Chondrocyte (in vitro differentiated cells): Measurements from ENCODE around the gene KLF3. TPM values are rescaled to one million over a fixed set of nuclear protein-coding genes. Genes with fewer than 3 reads are reported as not detected.

Experiments used
- DNase-seq: peaks from one replicate; pipeline ENCODE4 v3.0.0; 2021; ENCODE audit warnings: mixed read lengths, low spot score
- H3K27ac Mint-ChIP-seq: one replicate; pipeline ENCODE4 v1.8.0; 2021; ENCODE audit warnings: mild to moderate bottlenecking, moderate library complexity, mixed read lengths; ENCODE audit not compliant: unreplicated experiment
- H3K27me3 Mint-ChIP-seq: 2 replicates; pipeline ENCODE4 v1.8.0; 2021; ENCODE audit warnings: low read depth, mixed read lengths
- H3K36me3 Mint-ChIP-seq: 2 replicates; pipeline ENCODE4 v1.8.0; 2021; ENCODE audit warnings: low read depth, mixed read lengths
- H3K4me1 Mint-ChIP-seq: 2 replicates; pipeline ENCODE4 v1.8.0; 2021; ENCODE audit warnings: low read depth, mild to moderate bottlenecking, mixed read lengths
- H3K4me3 Mint-ChIP-seq: one replicate; pipeline ENCODE4 v1.8.0; 2021; ENCODE audit warnings: mild to moderate bottlenecking, moderate library complexity, mixed read lengths; ENCODE audit not compliant: unreplicated experiment
- H3K9me3 Mint-ChIP-seq: 2 replicates; pipeline ENCODE4 v1.8.0; 2021; ENCODE audit warnings: low read depth, mixed read lengths
- CTCF ChIP-seq: fragments of 200-600 bp; sonication (generic); IDR thresholded peaks from 2 replicates; pipeline ENCODE4 v1.5.0; 2021; ENCODE audit warnings: antibody characterized with exemption, mild to moderate bottlenecking, moderate library complexity
- total RNA-seq: library from RNA; stranded (reverse); gene quantifications from 3 replicates; pipeline ENCODE4 v1.2.1, GENCODE V29; 2021

Gene KLF3
- total RNA-seq, 1 donor from 2014 or later = 26.4 TPM

GRCh38 chr4:38674258-38675144 is 10.5 kb downstream of the KLF3 start:
- H3K4me1 Mint-ChIP-seq = peaks cover 83% of the 10 kb centered on the region
- TF ChIP-seq CTCF = no peak
- H3K27me3 Mint-ChIP-seq = no peaks in the 10 kb centered on the region
- H3K9me3 Mint-ChIP-seq = peaks cover 3% of the 10 kb centered on the region
- H3K36me3 Mint-ChIP-seq = peaks cover 4% of the 10 kb centered on the region
- no peak for DNase-seq
- H3K4me3 Mint-ChIP-seq = peak overlapping the region; percentile 27
- H3K27ac Mint-ChIP-seq = peak overlapping the region; percentile 76

GRCh38 chr4:38675146-38676121 is 11.4 kb downstream of the KLF3 start:
- peak; percentile 96 for TF ChIP-seq CTCF
- H3K27me3 Mint-ChIP-seq = no peaks in the 10 kb centered on the region
- H3K9me3 Mint-ChIP-seq = peaks cover 3% of the 10 kb centered on the region
- H3K4me3 Mint-ChIP-seq = no peak overlapping the region
- H3K27ac Mint-ChIP-seq = peak overlapping the region; percentile 77
- peaks cover 5% of the 10 kb centered on the region for H3K36me3 Mint-ChIP-seq
- peaks cover 79% of the 10 kb centered on the region for H3K4me1 Mint-ChIP-seq
- DNase-seq = no peak

- peaks cover 11% of the 10 kb centered on the region for H3K36me3 Mint-ChIP-seq
- peaks cover 3% of the 10 kb centered on the region for H3K9me3 Mint-ChIP-seq
- no peak overlapping the region for H3K27ac Mint-ChIP-seq
- no peak for DNase-seq
- no peaks in the 10 kb centered on the region for H3K27me3 Mint-ChIP-seq
- peaks cover 71% of the 10 kb centered on the region for H3K4me1 Mint-ChIP-seq
- no peak overlapping the region for H3K4me3 Mint-ChIP-seq
- TF ChIP-seq CTCF = no peak
Observed at GRCh38 chr4:38676986-38677385, 13.0 kb downstream of the KLF3 start.

- no peak for DNase-seq
- H3K4me1 Mint-ChIP-seq = peaks cover 71% of the 10 kb centered on the region
- no peaks in the 10 kb centered on the region for H3K27me3 Mint-ChIP-seq
- no peak overlapping the region for H3K27ac Mint-ChIP-seq
- H3K9me3 Mint-ChIP-seq = peaks cover 3% of the 10 kb centered on the region
- no peak for TF ChIP-seq CTCF
- peaks cover 14% of the 10 kb centered on the region for H3K36me3 Mint-ChIP-seq
- H3K4me3 Mint-ChIP-seq = no peak overlapping the region
Observed at GRCh38 chr4:38677441-38677840, 13.4 kb downstream of the KLF3 start.

GRCh38 chr4:38678078-38678477 is 14.1 kb downstream of the KLF3 start:
- no peaks in the 10 kb centered on the region for H3K27me3 Mint-ChIP-seq
- no peak overlapping the region for H3K4me3 Mint-ChIP-seq
- H3K27ac Mint-ChIP-seq = no peak overlapping the region
- no peak for TF ChIP-seq CTCF
- DNase-seq = no peak
- H3K4me1 Mint-ChIP-seq = peaks cover 68% of the 10 kb centered on the region
- peaks cover 3% of the 10 kb centered on the region for H3K9me3 Mint-ChIP-seq
- peaks cover 14% of the 10 kb centered on the region for H3K36me3 Mint-ChIP-seq
